ENCODE measurements around the gene SPATA32. TPM values are rescaled to one million over a fixed set of nuclear protein-coding genes. Genes with fewer than 3 reads are reported as not detected.

SPATA32 gene
- polyA plus RNA-seq, 3 donors = 0.08 to 0.16 TPM; not detected in 1

GRCh38 chr17:45232514-45233422 lies 29.1 kb downstream of the SPATA32 start:
- DNase-seq (ENCODE audit: low read depth in 3 of 3, low spot score in 2 of 3) = no peak

- DNase-seq (ENCODE audit: low read depth in 3 of 3, low spot score in 2 of 3) = no peak
These were observed 30.3 kb downstream of the SPATA32 start for GRCh38 chr17:45231481-45232116.

- no peak for DNase-seq (ENCODE audit: low read depth in 3 of 3, low spot score in 2 of 3)
These were observed 31.0 kb downstream of the SPATA32 start for GRCh38 chr17:45230787-45231480.

GRCh38 chr17:45230410-45230786 lies 31.5 kb downstream of the SPATA32 start:
- DNase-seq (ENCODE audit: low read depth in 3 of 3, low spot score in 2 of 3) = no peak

- DNase-seq (ENCODE audit: low read depth in 3 of 3, low spot score in 2 of 3) = no peak
These were observed 32.0 kb downstream of the SPATA32 start for GRCh38 chr17:45229681-45230409.

- no peak for DNase-seq (ENCODE audit: low read depth in 3 of 3, low spot score in 2 of 3)
These were observed 32.9 kb downstream of the SPATA32 start for GRCh38 chr17:45228763-45229539.

DNA sequence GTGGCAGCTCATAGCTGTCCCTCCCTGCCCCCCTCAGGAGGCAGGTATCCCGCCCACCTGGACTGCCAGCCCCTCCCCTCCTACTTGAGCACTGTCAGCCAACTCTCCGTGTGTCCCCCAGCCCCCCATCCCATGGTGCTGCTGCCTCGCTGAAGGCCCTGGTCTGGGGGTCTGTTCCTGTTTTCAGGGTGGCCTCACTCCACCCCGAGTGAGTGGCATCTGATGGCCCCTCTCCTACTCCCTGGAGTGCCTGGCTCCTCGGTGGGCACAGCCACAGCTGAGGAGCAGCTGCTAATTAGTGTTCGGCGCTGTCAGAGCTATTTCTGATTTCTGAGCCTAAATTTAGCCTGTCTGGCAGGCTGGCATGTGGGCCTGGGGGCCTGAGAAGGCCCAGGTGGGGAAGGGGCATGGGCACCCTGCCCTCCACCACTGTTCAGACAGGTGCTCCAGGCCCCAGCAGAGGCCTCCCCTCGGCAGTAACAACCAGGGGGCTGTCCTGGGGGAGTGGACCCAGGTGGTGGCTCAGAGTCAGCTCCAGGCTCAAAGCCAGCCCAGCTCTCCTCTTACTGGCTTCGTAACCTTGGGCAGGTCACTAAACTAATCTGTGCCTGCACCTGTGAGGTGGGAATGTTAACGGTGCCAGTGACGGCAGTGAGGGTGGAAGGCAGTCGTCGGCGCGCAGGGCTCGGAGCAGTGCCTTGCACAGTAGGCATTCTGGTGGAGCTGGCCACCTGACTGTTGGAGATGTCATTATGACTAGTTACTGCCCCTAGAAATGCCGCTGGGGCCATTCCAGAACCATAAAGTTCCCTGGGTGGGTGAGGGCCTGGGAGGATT lies 33.8 kb downstream of the SPATA32 start:
- DNase-seq (ENCODE audit: low read depth in 3 of 3, low spot score in 2 of 3) = no peak

GRCh38 chr17:45227101-45227925 lies 34.6 kb downstream of the SPATA32 start:
- no peak for DNase-seq (ENCODE audit: low read depth in 3 of 3, low spot score in 2 of 3)

- DNase-seq (ENCODE audit: low read depth in 3 of 3, low spot score in 2 of 3) = no peak
These were observed 35.3 kb downstream of the SPATA32 start for GRCh38 chr17:45226576-45226975.

DNA sequence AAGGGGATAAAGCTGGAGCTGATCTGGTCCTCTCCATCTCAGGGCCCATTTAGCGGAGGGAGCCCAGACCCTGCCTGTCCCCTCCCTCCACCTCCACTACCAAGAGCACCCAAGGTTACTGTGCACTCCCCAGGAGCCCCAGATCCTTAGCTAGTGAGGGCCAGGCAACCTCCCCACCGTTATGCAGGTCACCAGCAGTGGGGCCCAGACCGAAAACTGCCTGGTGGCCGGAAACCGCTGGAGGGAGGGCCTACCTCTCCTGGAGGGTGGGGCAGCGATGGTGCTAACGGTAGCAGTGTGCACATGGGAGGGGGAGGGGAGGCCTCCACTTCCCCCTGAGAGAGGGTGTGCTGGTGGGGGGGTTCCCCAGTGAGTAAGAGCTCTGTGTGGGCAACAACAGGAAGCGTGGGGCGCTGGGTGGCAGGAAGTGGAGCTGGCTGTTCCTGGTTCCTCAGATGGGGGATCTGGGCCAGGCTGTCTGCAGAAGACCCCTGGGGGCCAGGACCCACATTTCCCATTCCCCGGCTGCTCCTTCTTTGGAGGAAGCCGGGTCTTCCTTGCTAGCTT lies 35.8 kb downstream of the SPATA32 start:
- no peak for DNase-seq (ENCODE audit: low read depth in 3 of 3, low spot score in 2 of 3)

DNA sequence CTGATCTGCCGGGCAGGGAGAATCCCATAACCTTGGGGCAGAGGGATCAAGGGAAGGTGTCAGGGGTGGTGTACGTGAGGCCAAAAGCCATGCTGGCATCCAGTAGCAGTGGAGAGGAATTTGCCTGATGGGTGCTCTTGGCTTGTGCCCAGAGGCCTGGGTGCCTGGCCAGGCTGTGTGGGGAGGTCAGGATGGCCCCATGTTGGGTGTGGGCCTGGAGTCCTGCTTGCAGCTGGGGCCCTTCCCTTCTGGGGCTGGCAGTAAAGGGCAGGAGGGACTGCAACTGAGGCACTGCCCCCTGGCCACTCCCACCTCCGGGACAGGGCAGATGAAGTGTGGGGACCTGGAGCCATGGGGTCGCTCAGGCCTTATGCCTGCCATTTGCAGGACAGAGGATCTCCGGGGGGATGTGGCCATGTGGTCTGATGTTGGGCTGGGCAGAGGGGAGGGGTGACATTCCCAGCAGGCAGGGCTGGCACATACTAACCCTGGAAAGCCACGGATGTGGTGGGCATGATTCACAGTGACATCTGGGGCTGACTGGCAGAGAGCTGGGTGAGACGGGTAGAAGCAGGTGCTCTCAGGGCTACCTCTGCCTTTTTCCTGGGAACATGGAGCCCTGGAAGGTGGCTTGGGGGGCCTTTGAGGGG lies 36.7 kb downstream of the SPATA32 start:
- DNase-seq (ENCODE audit: low read depth in 3 of 3, low spot score in 2 of 3) = no peak

- no peak for DNase-seq (ENCODE audit: low read depth in 3 of 3, low spot score in 2 of 3)
These were observed 37.2 kb downstream of the SPATA32 start for GRCh38 chr17:45224671-45225050.

DNA sequence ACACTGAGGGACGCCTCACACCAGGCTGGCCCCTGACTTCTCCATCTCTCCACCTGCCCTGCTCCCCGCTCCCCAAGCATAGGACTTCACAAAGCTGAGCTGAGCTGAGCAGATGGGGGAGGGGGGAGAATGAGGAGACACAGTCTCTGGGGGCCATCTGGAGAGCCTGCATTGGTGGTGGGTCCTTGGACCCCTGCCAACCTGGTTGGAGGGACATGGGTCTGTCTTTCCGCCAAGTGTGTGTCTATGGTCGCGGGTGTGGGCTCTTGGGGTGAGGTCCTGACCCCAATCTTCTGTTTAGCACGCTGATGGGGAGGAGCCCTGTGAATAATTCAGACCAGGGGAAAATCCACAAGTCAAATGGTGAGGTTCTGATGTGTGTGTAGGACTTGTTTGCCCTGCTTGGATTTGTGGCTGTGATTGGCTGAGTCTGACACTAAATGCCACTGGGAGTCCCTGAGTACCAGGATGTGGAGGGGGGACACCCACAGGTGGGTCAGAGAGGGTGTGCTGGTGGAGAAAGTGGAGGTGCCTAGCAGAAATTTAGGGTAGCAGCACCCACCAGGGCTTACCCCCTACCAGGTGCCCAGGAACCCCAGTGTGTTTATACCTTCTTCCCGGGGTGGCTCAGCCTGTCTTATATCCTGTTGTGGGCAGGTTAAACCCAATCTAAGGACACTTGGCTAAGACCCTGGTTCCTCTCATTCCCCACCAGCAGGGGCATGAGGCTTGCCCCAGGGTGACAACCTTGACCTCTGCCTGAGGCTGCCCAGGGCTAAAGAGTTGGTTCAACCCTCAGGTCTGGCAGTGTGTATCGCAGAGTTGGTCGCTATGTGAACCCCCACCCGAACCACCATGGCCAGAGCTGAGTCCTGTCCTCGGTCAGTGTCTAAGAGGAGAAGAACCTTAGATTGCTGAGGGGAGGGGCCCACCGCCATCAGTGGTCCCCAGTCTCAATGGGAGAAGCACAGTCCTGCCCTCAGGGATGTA lies 38.1 kb downstream of the SPATA32 start:
- no peak for DNase-seq (ENCODE audit: low read depth in 3 of 3, low spot score in 2 of 3)

DNA sequence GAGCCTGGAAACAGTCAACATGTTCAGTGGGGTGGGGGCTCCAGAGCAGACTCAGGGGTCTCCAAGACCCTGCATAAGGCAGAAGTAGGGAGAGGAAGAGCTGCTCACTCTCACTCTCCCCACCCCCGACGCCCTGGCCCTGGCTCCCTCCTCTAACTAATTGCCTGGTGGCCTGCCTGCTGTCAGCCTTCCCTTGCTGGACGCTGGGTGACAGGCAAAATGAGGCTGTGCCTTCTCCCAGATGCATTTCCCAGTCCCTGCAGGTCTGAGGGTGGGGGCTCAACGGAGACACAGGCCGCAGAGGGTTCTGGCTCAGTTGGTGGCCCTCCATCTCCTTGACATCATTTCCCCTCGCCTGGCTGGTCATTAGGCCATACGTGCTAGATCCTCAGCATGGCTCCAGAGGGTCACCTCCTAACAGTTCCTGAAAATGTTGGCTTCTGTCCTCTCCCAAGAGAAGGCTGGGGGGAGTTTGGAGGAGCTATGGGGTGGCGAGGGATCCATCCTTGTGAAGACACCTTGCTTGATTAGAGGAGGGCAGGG lies 38.8 kb downstream of the SPATA32 start:
- no peak for DNase-seq (ENCODE audit: low read depth in 3 of 3, low spot score in 2 of 3)

DNA sequence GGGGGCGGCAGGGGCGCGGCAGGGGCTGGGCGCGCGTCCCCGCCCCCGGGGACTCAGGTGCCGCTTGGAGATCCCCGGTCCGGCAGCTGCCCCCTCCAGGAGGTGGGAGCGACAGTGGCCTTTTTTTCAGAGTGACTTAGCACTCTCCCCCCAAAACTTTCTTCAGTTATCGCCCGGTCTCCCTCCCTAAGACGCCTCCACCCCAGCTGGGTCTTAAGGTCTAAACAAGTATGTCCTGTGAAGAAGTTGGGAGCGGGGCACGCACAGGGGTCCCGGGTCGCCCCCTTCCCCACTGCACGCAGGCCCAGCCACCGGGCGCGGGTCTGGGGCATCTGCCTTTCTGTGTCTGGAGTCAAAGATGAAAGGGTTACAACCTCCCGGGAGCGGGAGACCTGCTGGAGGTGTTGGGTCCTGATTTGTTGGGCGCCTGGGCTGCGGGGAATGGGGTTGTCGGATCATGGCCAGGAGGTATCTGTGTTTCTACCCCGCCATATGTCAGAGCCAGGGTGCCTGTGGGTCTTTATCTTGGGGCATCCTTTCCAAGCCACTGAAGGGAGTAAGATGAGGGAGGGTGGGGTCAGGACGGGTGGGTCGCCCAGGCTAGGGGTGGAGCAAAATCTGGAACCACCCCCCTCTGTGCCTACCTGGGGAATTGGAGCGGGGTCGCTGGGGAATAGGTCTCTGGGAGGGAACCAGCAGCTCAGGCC lies 39.5 kb downstream of the SPATA32 start:
- DNase-seq (ENCODE audit: low read depth in 3 of 3, low spot score in 2 of 3) = no peak

DNA sequence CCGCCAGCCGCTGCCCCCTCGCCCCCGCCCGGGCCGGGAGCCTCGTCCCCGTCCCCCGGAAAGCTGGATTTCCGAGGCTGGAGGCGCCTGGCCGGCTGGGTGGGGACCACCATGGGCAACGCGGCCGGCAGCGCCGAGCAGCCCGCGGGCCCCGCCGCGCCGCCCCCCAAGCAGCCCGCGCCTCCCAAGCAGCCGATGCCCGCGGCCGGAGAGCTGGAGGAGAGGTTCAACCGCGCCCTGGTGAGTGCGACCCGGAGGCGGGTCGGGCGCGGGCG lies 39.9 kb downstream of the SPATA32 start:
- DNase-seq (ENCODE audit: low read depth in 3 of 3, low spot score in 2 of 3) = no peak

Measured in right renal cortex interstitium (tissue), 3 donors.